Mesendoderm (in vitro differentiated cells): Measurements from ENCODE around the gene CELA2B.
A peak's percentile ranks its signal among the peaks of the same experiment; 100 is the strongest.

Source experiments
- DNase-seq: peaks from one replicate; pipeline ENCODE4 v3.0.0; 2013
- H2AK5ac ChIP-seq: 2 replicates; pipeline ENCODE4 v1.6.1; 2013; ENCODE audit warnings: low read length, inconsistent platforms
- H2BK120ac ChIP-seq: 2 replicates; pipeline ENCODE4 v1.6.1; 2013; ENCODE audit warnings: low read depth, mild to moderate bottlenecking, low read length, moderate library complexity, mixed read lengths
- H2BK15ac ChIP-seq: replicated peaks from 2 replicates; pipeline ENCODE4 v1.6.1; 2013; ENCODE audit warnings: low read depth, mild to moderate bottlenecking, moderate library complexity
- H2BK5ac ChIP-seq: 2 replicates; pipeline ENCODE4 v1.6.1; 2013; ENCODE audit warnings: low read length, inconsistent platforms
- H3K18ac ChIP-seq: 2 replicates; pipeline ENCODE4 v1.6.1; 2013; ENCODE audit warnings: mild to moderate bottlenecking, low read length, mixed read lengths
- H3K23ac ChIP-seq: one replicate; pipeline ENCODE4 v1.6.1; 2013; ENCODE audit warnings: low read length
- H3K27ac ChIP-seq: 2 replicates; pipeline ENCODE4 v1.5.1; 2013; ENCODE audit warnings: low read depth, mild to moderate bottlenecking, inconsistent platforms, low read length, moderate library complexity
- H3K27me3 ChIP-seq: 2 replicates; pipeline ENCODE4 v1.6.1; 2013; ENCODE audit warnings: low read length, control low read depth, mild to moderate bottlenecking, inconsistent platforms; ENCODE audit not compliant: insufficient read depth, poor library complexity
- H3K36me3 ChIP-seq: 2 replicates; pipeline ENCODE4 v1.6.1; 2013; ENCODE audit warnings: low read length, inconsistent platforms; ENCODE audit not compliant: control insufficient read depth, insufficient read depth
- H3K4ac ChIP-seq: one replicate; pipeline ENCODE4 v1.6.1; 2013; ENCODE audit warnings: low read depth, mild to moderate bottlenecking, low read length, moderate library complexity
- H3K4me1 ChIP-seq: 2 replicates; pipeline ENCODE4 v1.6.1; 2013; ENCODE audit warnings: low read depth, low read length, inconsistent platforms; ENCODE audit not compliant: control insufficient read depth
- H3K4me2 ChIP-seq: 2 replicates; pipeline ENCODE4 v1.6.1; 2013; ENCODE audit warnings: low read length
- H3K4me3 ChIP-seq: 2 replicates; pipeline ENCODE4 v1.5.1; 2013; ENCODE audit warnings: mild to moderate bottlenecking, low read length
- H3K56ac ChIP-seq: one replicate; pipeline ENCODE4 v1.6.1; 2013; ENCODE audit warnings: low read length
- H3K79me1 ChIP-seq: 2 replicates; pipeline ENCODE4 v1.6.1; 2013; ENCODE audit warnings: low read length, inconsistent platforms
- H3K79me2 ChIP-seq: 2 replicates; pipeline ENCODE4 v1.6.1; 2013; ENCODE audit warnings: mild to moderate bottlenecking, low read length; ENCODE audit not compliant: control insufficient read depth, insufficient read depth
- H3K9ac ChIP-seq: 2 replicates; pipeline ENCODE4 v1.6.1; 2013; ENCODE audit warnings: low read length, inconsistent platforms
- H4K5ac ChIP-seq: one replicate; pipeline ENCODE4 v1.6.1; 2013; ENCODE audit warnings: low read length
- H4K8ac ChIP-seq: one replicate; pipeline ENCODE4 v1.6.1; 2013; ENCODE audit warnings: low read depth, mild to moderate bottlenecking, control low read depth, low read length, moderate library complexity
- WGBS: extraction: QIAGEN DNeasy Blood & Tissue Kit; methylation state at CpG from one replicate; pipeline ENCODE4 v1.1.7; 2013; ENCODE audit warnings: low lambda C conversion rate, missing lambda C conversion rate; ENCODE audit not compliant: insufficient coverage; ENCODE audit errors: extremely low coverage; 5-methylcytosine and 5-hydroxymethylcytosine counted together

Gene CELA2B

DNA sequence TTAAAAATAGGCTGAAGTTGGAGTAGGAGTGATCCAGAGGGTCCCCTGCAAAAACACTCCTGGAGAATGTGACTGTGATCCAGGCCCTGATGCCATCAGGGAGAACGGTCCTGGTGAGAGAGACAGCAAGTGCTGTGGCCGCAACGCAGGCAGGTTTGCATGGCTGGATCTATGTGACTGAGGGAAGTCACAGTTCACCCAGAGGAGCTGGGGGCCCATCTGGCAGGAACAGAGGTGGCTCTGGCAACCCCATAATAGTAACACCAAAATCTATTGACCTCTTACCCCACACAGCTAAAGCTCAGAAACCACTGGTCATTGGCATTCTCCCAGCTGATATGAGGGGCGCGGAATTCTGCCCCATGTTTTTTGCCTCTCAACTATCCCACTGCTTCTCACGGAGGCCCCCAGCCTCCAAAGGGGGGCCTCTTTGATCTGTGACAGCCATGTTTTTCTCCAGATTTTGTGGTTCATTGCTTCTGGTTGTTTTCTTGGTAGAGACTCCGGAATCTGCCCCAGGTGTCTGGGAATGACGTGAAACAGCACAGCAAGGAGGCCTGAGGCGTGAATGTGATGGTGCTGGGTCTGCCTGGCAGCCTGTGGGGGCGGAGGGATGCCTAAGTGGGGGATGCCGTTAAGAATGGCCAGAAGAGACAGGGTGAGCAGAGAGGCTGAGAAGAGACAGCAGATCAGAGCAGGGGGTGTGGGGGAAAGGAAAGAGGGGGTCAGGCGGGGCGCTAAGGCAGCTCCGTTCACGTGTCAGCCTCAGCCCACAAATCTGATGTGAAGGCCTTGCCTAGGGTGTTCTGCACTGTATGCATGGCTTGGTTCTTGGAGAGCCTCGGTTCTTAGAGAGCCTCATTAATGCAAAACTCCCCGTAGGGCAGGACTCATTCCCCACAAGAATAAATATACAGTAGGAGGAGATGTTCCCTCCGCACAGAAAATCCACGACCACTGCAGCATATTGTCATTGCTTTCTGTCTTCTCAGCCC, 24.6 kb downstream of the CELA2B start:
- no peak overlapping the region for H3K56ac ChIP-seq
- H3K79me1 ChIP-seq, result no peaks in the 10 kb centered on the region
- WGBS, result no CpG with 5 or more reads among the region's 19 CpGs
- H3K4me2 ChIP-seq, result no peak overlapping the region
- H3K9ac ChIP-seq, result no peak overlapping the region
- no peak overlapping the region for H3K18ac ChIP-seq
- H2BK120ac ChIP-seq, result no peak overlapping the region
- H3K27ac ChIP-seq, result no peak overlapping the region
- H3K23ac ChIP-seq, result no peak overlapping the region
- H3K4me3 ChIP-seq, result no peak overlapping the region
- DNase-seq, result no peak
- no peak overlapping the region for H2AK5ac ChIP-seq
- H2BK15ac ChIP-seq, result no peak overlapping the region
- no peak overlapping the region for H3K4ac ChIP-seq
- H3K79me2 ChIP-seq, result no peaks in the 10 kb centered on the region
- peaks cover 3% of the 10 kb centered on the region for H3K4me1 ChIP-seq
- H4K5ac ChIP-seq, result no peak overlapping the region
- no peaks in the 10 kb centered on the region for H3K27me3 ChIP-seq
- H3K36me3 ChIP-seq, result no peaks in the 10 kb centered on the region
- H2BK5ac ChIP-seq, result no peak overlapping the region
- no peak overlapping the region for H4K8ac ChIP-seq

DNA sequence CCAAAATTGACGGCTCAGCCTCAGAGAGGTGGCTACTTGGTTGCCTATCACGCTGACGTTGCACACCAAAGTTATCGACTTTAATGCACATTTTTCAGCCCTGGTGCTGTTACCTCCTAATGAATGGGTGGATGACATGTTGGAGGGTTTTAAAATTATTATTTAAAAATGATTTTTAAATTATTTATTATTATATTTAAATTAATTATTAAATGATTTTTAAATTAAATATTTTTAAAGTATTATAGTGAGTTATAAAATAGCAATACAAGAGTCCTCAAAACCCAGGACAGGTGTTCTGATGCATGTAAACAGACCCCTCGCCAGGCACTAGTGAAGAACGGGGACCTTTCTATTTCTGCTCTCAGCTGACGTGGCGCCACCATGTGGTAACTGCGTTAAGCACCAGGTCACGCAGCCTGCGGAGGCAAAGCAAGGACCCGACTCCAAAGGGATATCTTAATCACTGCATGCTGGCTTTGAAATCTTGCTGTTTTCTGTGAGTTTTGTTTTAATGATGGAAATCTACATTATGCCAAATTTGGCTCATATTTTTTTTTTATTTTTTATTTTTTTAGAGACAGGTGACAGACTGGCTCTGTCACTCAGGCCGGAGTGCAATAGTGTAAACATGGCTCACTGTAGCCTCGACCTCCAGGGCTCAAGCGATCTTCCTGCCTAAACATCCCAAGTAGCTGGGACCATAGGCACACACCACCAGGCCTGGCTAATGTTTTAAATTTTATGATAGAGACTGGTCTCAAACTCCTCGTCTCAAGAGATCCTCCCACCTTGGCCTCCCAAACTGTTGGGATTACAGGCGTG, 25.5 kb downstream of the CELA2B start:
- H3K23ac ChIP-seq, result no peak overlapping the region
- no peak overlapping the region for H3K27ac ChIP-seq
- no peak overlapping the region for H2BK120ac ChIP-seq
- no peaks in the 10 kb centered on the region for H3K4me1 ChIP-seq
- no peak overlapping the region for H3K9ac ChIP-seq
- H3K79me1 ChIP-seq, result no peaks in the 10 kb centered on the region
- H3K4me3 ChIP-seq, result no peak overlapping the region
- no peak overlapping the region for H4K8ac ChIP-seq
- DNase-seq, result peak; percentile 73
- H2BK15ac ChIP-seq, result no peak overlapping the region
- H4K5ac ChIP-seq, result no peak overlapping the region
- H3K27me3 ChIP-seq, result no peaks in the 10 kb centered on the region
- no peaks in the 10 kb centered on the region for H3K36me3 ChIP-seq
- no peaks in the 10 kb centered on the region for H3K79me2 ChIP-seq
- H2AK5ac ChIP-seq, result no peak overlapping the region
- WGBS, result no CpG with 5 or more reads among the region's 17 CpGs
- H3K56ac ChIP-seq, result no peak overlapping the region
- no peak overlapping the region for H3K18ac ChIP-seq
- no peak overlapping the region for H3K4ac ChIP-seq
- no peak overlapping the region for H3K4me2 ChIP-seq
- no peak overlapping the region for H2BK5ac ChIP-seq

DNA sequence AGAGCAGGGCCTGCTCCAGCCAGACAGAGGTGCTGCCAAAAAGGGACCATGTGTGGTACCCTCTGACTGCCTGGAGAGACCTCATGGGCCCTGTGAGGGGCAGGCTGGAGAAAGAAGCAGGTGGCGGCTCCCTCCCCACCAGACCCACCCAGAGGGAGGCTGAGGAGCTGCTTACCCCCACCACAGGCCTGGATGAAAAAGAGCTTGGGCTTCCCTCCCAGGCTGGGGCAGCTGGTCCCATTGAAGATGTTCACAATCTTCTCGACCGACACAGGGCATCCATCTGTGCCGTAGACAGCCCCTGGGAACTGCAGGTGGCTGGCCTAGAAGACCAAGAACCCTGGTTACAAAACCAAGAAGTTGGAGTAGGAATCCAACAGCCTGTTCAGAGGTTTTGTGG, 28.5 kb downstream of the CELA2B start:
- Histone ChIP-seq H3K4ac (no peak overlapping the region), H4K8ac (no peak overlapping the region), H3K79me2 (no peaks in the 10 kb centered on the region), H2AK5ac (no peak overlapping the region), H2BK15ac (no peak overlapping the region), H3K27ac (no peak overlapping the region), H3K4me3 (no peak overlapping the region), H3K4me1 (peaks cover 4% of the 10 kb centered on the region), H3K56ac (no peak overlapping the region), H2BK5ac (no peak overlapping the region), H3K79me1 (no peaks in the 10 kb centered on the region), H3K27me3 (no peaks in the 10 kb centered on the region), H3K9ac (no peak overlapping the region), H3K4me2 (no peak overlapping the region), H4K5ac (no peak overlapping the region), H3K36me3 (no peaks in the 10 kb centered on the region), H2BK120ac (no peak overlapping the region), H3K23ac (no peak overlapping the region), H3K18ac (no peak overlapping the region)
- no CpG with 5 or more reads among the region's 4 CpGs for WGBS
- DNase-seq, result no peak

DNA sequence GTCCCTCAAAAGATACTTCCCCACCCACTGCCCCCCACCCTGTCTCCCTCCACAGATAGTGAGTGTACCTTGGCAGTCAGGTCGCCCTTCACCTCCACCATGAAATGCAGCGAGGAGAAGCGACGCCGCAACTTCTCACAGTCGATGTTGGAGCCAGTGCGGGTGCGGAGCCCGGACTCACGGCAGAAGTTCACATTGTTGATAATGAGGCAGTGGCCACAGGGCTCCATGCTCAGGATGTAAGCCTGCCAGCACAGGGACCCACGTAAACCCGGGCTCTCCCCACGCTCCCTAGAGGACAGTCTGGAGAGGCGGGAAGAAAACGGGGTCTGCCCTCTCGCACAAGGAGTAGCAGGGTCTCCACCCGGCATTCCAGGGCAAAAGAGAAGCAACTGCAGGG, 30.9 kb downstream of the CELA2B start:
- Histone ChIP-seq H2BK120ac (no peak overlapping the region), H3K9ac (no peak overlapping the region), H3K4me2 (no peak overlapping the region), H3K27me3 (no peaks in the 10 kb centered on the region), H2BK15ac (no peak overlapping the region), H3K36me3 (no peaks in the 10 kb centered on the region), H4K8ac (no peak overlapping the region), H2BK5ac (no peak overlapping the region), H3K79me1 (no peaks in the 10 kb centered on the region), H3K18ac (no peak overlapping the region), H2AK5ac (no peak overlapping the region), H3K4ac (no peak overlapping the region), H3K4me1 (peaks cover 4% of the 10 kb centered on the region), H4K5ac (no peak overlapping the region), H3K4me3 (no peak overlapping the region), H3K56ac (no peak overlapping the region), H3K23ac (no peak overlapping the region), H3K27ac (no peak overlapping the region), H3K79me2 (no peaks in the 10 kb centered on the region)
- DNase-seq, result no peak
- WGBS, result no CpG with 5 or more reads among the region's 17 CpGs

DNA sequence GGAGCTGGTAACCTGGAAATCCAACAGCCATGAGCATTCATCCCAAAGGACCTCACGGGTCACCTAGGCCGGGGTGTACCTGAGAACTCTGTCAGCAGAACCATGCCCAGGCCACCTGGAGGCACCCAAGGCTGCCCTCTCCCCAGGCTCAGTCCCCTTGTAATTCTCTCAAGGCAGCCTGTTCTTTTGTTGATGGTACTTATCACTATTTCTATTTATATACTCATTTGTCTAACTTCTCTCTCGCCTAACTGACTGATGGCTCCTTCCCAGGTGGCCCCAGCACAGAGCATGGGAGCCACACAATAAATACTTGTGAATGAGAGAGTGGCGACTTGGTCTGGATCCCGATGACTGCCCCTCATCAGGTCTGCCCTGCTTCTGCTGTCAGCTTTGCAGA, 31.4 kb downstream of the CELA2B start:
- peaks cover 4% of the 10 kb centered on the region for H3K4me1 ChIP-seq
- no CpG with 5 or more reads among the region's 5 CpGs for WGBS
- H3K79me2 ChIP-seq, result no peaks in the 10 kb centered on the region
- H3K4me2 ChIP-seq, result no peak overlapping the region
- H3K27ac ChIP-seq, result no peak overlapping the region
- no peak for DNase-seq
- no peak overlapping the region for H3K56ac ChIP-seq
- H3K23ac ChIP-seq, result no peak overlapping the region
- no peak overlapping the region for H4K5ac ChIP-seq
- no peaks in the 10 kb centered on the region for H3K79me1 ChIP-seq
- no peak overlapping the region for H3K4me3 ChIP-seq
- no peak overlapping the region for H4K8ac ChIP-seq
- H3K9ac ChIP-seq, result no peak overlapping the region
- no peak overlapping the region for H2BK15ac ChIP-seq
- H3K36me3 ChIP-seq, result no peaks in the 10 kb centered on the region
- no peak overlapping the region for H3K4ac ChIP-seq
- no peak overlapping the region for H2BK120ac ChIP-seq
- H3K18ac ChIP-seq, result no peak overlapping the region
- no peaks in the 10 kb centered on the region for H3K27me3 ChIP-seq
- no peak overlapping the region for H2AK5ac ChIP-seq
- H2BK5ac ChIP-seq, result no peak overlapping the region
